Measurements from ENCODE around the gene CFAP107. TPM values are rescaled to one million over a fixed set of nuclear protein-coding genes. Genes with fewer than 3 reads are reported as not detected.
"Not testable (repeated sequence)": the region's sequence is repeated elsewhere in the genome, so short reads cannot be mapped to it uniquely, and the experiment has no call there.

The CFAP107 gene
- total RNA-seq: not detected in 2 replicates

DNA sequence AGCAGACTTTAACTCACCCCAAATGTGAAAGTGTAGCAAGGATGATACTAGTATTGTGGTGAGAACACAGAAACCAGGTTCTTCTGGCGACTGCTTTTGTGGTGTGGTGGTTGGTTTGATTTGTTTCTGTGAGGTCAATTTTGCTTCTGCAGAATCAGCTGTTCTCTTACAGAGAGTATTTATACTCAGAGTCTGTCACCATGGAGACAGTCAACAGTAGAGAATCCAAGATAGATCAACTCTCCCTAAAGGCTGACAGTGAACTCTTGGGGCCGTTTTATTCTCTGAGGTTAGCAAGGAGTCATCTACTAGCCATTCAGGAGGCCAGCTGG is at the start of gene CFAP107:
CFAP107 (plus strand) TSS at position 209 of the 332 bp plus-strand sequence. CDS start 231 bp downstream, outside the sequence.
- no peak for DNase-seq (ENCODE audit: low read depth, low spot score)

DNA sequence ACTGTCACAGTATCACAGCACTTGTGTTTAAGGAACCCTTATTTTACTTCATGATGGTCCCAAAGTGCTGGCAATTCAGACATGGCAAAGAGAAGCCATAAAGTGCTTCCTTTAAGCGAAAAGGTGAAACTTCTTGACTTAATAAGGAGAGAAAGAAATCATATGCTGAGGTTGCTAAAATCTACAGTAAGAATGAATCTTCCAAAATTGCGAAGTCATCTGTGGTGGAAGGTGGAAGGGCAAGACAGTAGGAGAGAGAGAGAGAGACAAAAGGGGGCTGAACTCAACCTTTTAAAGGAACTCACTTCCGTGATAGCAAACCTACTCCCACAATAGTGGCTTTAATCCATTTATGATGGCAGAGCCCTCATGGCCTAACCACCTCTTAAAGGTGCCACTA is 49.3 kb upstream of the CFAP107 start:
- DNase-seq (ENCODE audit: low read depth, low spot score): no peak

GRCh38 chr1:12697397-12697796 is 48.6 kb upstream of the CFAP107 start:
- no peak for DNase-seq (ENCODE audit: low read depth, low spot score)

- no peak for DNase-seq (ENCODE audit: low read depth, low spot score)
Observed at GRCh38 chr1:12703821-12704451, 42.1 kb upstream of the CFAP107 start.

- DNase-seq (ENCODE audit: low read depth, low spot score): no peak
Observed at GRCh38 chr1:12706061-12706460, 39.9 kb upstream of the CFAP107 start.

DNA sequence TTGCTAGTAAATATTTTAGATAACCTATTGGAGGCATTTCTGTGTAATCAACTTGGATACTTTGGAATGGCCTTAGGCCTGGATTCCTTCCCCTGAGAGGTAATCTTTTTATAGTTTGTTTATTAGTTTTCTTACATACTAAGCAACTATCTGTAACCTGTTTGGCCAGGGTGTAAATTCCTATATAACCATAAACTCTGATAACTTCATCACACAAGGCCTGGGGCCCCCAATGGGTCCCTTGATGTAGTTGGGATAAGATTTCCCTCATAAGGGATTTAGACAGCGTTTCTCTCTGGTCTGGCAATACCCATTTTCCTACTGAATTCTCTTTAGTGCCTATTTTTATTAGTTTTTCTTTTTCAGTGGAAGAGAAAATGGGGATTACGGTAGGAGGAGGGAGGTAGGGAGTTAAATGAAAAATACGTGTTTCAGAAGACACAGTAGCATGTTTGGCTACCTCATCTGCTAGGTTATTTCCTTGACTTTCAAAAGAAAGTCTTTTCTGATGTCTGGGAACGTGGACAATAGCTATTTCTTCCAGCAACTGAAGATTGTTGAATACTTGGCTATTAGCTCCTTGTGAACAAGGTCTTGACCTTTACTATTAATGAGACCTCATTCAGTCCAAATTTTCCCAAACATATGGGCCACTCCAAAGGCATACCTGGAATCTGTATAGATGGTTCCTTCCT is 37.5 kb upstream of the CFAP107 start:
- no peak for DNase-seq (ENCODE audit: low read depth, low spot score)

DNA sequence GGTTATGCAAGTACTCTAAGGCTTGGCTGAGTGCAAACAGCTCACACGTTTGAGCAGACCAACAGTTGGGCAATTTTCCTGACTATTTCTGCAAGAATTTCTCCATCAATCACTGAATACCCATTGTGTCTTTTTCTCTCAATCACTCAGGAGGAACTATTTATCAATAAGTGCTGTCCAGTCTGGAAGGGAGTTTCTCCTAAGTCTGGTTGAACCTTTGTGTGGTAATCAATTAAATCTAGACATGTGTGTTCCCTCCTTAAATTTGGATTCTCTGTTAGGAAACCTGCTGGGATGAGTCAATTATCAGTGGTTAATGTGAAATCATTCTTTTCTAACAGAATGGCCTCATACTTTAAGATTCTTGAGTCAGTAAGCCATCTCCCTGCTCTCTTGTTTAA is 36.9 kb upstream of the CFAP107 start:
- no peak for DNase-seq (ENCODE audit: low read depth, low spot score)

DNA sequence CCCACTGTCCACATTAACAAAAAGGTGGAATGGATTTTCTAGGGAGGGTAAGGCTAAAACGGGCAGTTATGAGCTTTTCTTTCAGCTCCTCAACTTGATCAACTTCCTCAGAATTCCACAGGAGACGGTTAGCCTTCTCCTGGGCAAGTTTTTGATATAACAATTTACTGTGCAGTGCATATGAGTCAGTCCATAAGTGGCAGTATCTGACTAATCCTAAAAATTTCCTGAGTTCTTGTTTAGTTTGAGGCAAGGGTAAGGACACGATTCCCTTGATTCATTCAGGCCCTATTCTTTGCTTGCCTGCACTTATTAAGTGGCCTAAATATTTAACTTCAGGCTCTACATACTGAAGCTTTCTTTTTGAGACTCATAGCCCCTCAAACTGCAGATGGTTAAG is 36.3 kb upstream of the CFAP107 start:
- no peak for DNase-seq (ENCODE audit: low read depth, low spot score)

GRCh38 chr1:12711536-12711935 is 34.5 kb upstream of the CFAP107 start:
- DNase-seq (ENCODE audit: low read depth, low spot score): no peak

DNA sequence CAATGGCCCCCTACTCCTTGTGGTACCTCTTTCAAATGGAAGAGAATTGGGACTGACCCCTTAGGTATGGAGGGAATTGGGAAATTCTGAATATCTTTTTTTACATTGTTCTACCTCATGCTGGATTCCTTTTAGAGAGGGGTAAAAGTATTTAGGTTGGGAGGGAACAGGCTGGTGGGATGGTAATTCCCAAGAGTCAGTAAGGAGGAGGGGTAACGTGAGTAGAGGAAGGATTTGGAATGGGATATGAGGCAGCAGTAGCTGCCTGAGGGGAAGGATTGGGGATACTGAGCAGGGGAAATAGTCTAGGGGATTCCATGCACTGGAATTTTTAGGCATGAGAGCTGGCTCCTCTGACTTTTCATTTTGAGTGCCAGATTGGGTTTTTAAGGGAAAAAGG is 33.9 kb upstream of the CFAP107 start:
- no peak for DNase-seq (ENCODE audit: low read depth, low spot score)

DNA sequence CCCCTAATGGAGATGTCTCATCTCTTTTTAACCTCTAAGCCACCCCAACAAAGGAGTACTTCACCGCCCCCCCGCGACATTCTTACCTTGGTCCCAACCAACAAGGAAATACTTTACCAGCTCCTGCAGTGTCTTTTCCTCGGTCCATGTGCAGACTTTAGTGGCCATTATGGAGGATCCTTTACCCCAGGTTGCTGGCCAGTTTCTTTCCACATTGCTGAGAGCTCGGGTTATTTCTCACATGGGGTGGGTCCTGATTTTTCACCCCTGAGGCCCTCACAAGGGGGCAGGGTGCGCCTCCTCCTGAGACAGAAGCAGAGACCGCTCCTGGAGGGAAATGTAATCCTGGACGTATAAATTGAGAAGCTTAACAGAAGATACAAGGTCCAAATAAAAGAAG is 33.1 kb upstream of the CFAP107 start:
- DNase-seq (ENCODE audit: low read depth, low spot score): no peak

- not testable (repeated sequence) for DNase-seq (ENCODE audit: low read depth, low spot score)
Observed at GRCh38 chr1:12713651-12714050, 32.3 kb upstream of the CFAP107 start.

GRCh38 chr1:12714710-12715475 is 31.1 kb upstream of the CFAP107 start:
- no peak for DNase-seq (ENCODE audit: low read depth, low spot score)

- no peak for DNase-seq (ENCODE audit: low read depth, low spot score)
Observed at GRCh38 chr1:12715896-12716437, 30.0 kb upstream of the CFAP107 start, which contains the start of gene AADACL3. Gene AADACL3, plus strand, starts transcription at chr1:12716110. Its CDS starts 67 bp downstream, at chr1:12716177.

GRCh38 chr1:12717301-12717838 is 28.6 kb upstream of the CFAP107 start:
- no peak for DNase-seq (ENCODE audit: low read depth, low spot score)

- no peak for DNase-seq (ENCODE audit: low read depth, low spot score)
Observed at GRCh38 chr1:12722626-12723025, 23.4 kb upstream of the CFAP107 start.

DNA sequence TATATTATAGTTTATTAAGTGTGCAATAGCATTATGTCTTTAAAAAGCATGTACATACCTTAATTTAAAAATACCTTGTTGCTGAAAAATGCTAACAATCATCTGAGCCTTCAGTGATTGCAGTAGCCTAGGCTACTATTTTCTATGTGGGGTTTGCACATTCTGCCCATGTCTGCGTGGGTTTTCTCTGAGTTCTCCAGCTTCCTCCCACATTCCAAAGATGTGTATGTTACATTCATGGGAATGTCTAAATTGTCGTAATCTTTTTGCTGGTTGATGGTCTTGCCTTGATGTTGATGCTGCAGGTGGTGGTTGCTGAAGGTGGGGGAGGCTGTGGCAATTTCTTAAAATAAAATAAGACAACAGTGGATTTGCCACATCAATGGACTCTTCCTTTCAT is 17.6 kb upstream of the CFAP107 start:
- DNase-seq (ENCODE audit: low read depth, low spot score): no peak

DNA sequence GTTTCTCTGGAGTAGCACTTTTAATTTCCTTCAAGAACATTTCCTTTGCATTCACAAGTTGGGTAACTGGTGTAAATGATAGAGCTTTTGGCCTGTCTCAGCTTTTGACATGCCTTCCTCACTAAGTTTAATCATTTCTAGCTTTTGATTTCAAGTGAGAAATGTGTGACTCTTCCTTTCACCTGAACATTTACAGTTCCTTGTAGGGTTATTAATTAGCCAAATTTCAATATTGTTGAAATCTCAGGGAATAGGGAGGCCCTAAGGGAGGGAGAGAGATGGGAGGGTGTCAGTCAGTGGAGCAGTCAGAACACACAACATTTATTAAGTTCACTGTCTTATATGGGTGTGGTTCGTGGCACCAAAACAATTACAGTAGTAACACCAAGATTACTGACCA is 15.8 kb upstream of the CFAP107 start:
- no peak for DNase-seq (ENCODE audit: low read depth, low spot score)

DNA sequence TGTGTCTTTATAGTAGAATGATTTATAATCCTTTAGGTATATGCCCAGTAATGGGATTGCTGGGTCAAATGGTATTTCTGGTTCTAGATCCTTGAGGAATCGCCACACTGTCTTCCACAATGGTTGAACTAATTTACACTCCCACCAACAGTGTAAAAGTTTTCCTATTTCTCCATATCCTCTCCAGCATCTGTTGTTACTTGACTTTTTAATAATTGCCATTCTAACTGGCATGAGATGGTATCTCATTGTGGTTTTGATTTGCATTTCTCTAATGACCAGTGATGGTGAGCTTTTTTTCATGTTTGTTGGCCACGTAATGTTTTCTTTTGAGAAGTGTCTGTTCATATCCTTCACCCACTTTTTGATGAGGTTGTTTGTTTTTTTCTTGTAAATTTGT is 14.9 kb upstream of the CFAP107 start:
- not testable (repeated sequence) for DNase-seq (ENCODE audit: low read depth, low spot score)

- DNase-seq (ENCODE audit: low read depth, low spot score): no peak
Observed at GRCh38 chr1:12734651-12735050, 11.3 kb upstream of the CFAP107 start.

GRCh38 chr1:12738934-12739333 is 7.1 kb upstream of the CFAP107 start:
- DNase-seq (ENCODE audit: low read depth, low spot score): no peak

- DNase-seq (ENCODE audit: low read depth, low spot score): no peak
Observed at GRCh38 chr1:12739613-12740012, 6.4 kb upstream of the CFAP107 start.

Data from pulmonary artery endothelial cell (primary cell).